Measurements from ENCODE around the gene CPZ. TPM values are rescaled to one million over a fixed set of nuclear protein-coding genes. Genes with fewer than 3 reads are reported as not detected.

CPZ gene
- total RNA-seq, 1 experiment from 2014 or later, result 26.9 TPM

DNA sequence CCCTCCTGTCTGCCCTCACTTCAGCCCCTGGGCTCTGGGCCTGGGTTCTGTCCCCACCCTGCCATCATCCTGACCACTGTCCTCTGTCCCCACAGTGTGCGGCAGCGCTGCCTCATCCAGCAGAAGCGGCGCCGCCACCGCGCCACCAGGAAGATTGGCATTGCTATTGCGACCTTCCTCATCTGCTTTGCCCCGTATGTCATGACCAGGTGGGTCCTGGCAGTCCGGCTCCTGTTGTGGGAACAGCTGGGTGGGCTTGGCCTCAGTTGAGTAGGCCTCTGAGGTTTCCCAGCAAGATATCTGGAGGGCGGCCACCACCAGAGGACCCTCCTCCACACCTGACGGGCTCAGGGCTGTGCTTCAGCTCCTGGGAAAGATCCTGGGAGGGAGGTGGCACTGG lies 10.1 kb upstream of the CPZ start:
- Mint-ChIP-seq H3K4me3 (no peak overlapping the region), H3K27me3 (ENCODE audit: low read depth) (peaks cover 48% of the 10 kb centered on the region), H3K9me3 (no peaks in the 10 kb centered on the region), H3K36me3 (no peaks in the 10 kb centered on the region), H3K27ac (no peak overlapping the region), H3K4me1 (peaks cover 29% of the 10 kb centered on the region)
- ATAC-seq, result no peak
- TF ChIP-seq, protein P1, sequence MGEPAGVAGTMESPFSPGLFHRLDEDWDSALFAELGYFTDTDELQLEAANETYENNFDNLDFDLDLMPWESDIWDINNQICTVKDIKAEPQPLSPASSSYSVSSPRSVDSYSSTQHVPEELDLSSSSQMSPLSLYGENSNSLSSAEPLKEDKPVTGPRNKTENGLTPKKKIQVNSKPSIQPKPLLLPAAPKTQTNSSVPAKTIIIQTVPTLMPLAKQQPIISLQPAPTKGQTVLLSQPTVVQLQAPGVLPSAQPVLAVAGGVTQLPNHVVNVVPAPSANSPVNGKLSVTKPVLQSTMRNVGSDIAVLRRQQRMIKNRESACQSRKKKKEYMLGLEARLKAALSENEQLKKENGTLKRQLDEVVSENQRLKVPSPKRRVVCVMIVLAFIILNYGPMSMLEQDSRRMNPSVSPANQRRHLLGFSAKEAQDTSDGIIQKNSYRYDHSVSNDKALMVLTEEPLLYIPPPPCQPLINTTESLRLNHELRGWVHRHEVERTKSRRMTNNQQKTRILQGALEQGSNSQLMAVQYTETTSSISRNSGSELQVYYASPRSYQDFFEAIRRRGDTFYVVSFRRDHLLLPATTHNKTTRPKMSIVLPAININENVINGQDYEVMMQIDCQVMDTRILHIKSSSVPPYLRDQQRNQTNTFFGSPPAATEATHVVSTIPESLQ (CRISPR knock-in tag; IDR thresholded peaks at IDR 0.05), result no peak
- TF ChIP-seq ZNF232 (CRISPR knock-in tag; IDR thresholded peaks at IDR 0.05), result no peak
- no peak for TF ChIP-seq SMAD3 (CRISPR knock-in tag; IDR thresholded peaks at IDR 0.05; ENCODE audit: borderline replicate concordance)
- TF ChIP-seq, protein P2, sequence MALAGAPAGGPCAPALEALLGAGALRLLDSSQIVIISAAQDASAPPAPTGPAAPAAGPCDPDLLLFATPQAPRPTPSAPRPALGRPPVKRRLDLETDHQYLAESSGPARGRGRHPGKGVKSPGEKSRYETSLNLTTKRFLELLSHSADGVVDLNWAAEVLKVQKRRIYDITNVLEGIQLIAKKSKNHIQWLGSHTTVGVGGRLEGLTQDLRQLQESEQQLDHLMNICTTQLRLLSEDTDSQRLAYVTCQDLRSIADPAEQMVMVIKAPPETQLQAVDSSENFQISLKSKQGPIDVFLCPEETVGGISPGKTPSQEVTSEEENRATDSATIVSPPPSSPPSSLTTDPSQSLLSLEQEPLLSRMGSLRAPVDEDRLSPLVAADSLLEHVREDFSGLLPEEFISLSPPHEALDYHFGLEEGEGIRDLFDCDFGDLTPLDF (CRISPR knock-in tag; IDR thresholded peaks at IDR 0.05), result no peak
- TF ChIP-seq SMAD4 (CRISPR knock-in tag; IDR thresholded peaks at IDR 0.05), result no peak
- ChIA-PET POLR2A (no interaction called here), CTCF (interaction anchor here (1.4 to 1.6 kb wide), 2 partner anchors 10 to 25 kb away, joined by 3 to 8 read pairs; partner anchors contain the start of gene CPZ)
- peak; percentile 6 for DNase-seq (ENCODE audit: low spot score)

DNA sequence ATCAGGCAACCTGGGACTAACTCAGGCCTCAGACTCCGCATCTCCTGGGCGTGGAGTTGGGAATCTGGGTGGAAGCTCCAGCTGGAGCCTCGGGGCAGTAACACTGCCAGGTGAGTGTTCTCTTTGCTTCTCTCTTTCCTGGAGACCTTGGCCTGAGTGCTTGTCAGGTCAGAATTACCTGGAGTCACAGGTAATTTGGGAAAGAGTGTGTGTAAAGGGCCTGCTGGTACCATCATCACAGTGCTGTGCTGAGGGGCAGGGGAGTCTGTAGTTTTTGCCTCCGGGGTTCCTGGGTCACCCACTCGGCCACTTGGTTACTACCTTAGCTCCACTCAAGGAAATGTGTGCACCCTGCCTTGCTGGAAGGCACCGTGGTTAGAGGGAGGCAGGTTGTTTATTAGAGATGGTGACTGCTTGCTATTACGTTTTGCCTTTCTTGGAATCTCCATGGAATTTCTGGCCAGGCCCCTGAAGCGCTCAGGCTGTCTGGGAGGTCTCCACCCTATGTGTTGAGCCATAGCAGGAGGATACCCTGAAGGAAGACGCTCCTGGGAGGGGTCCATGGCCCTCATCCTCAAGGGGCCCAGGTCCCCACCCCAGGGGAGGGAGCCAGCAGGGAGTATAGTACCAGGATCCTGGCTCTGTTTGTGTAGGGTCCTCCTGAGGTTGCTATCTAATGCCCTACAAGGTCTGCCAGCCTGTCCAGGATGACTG lies 9.5 kb upstream of the CPZ start:
- Mint-ChIP-seq H3K27me3 (ENCODE audit: low read depth) (peaks cover 41% of the 10 kb centered on the region), H3K4me3 (no peak overlapping the region)
- POLR2A ChIA-PET, result no interaction called here

DNA sequence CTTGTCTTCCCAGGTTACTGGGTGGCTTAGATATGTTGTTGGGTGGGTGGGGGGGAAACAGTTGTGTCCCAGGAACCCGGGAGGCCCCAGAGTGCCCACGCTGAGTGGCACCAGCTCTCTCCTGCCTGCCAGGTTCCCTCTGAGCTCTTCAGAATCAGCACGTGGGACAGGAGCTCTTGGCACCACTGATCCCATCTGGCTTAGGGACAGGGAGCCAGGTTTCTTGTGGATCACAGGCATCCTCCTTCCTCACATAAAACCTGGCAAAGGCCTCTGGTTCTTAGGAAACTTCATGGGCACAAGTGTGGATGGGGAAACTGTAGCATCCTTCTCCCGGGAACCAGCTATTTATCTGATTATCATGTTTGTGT lies 8.9 kb upstream of the CPZ start:
- DNase-seq (ENCODE audit: low spot score) (peak; percentile 3), ATAC-seq (no peak)
- Mint-ChIP-seq H3K4me1 (peaks cover 25% of the 10 kb centered on the region), H3K36me3 (no peaks in the 10 kb centered on the region), H3K4me3 (no peak overlapping the region), H3K9me3 (no peaks in the 10 kb centered on the region), H3K27ac (no peak overlapping the region), H3K27me3 (ENCODE audit: low read depth) (peaks cover 41% of the 10 kb centered on the region)
- POLR2A ChIA-PET, result no interaction called here
- CTCF ChIA-PET, result interaction anchor here (1.6 kb wide), 2 partner anchors 10 to 24 kb away, joined by 3 to 6 read pairs; no protein-coding TSS in a partner anchor
- no peak for TF ChIP-seq ESRRA (CRISPR knock-in tag; IDR thresholded peaks at IDR 0.05; ENCODE audit: borderline replicate concordance)
- TF ChIP-seq, protein P3, sequence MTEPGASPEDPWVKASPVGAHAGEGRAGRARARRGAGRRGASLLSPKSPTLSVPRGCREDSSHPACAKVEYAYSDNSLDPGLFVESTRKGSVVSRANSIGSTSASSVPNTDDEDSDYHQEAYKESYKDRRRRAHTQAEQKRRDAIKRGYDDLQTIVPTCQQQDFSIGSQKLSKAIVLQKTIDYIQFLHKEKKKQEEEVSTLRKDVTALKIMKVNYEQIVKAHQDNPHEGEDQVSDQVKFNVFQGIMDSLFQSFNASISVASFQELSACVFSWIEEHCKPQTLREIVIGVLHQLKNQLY (CRISPR knock-in tag; IDR thresholded peaks at IDR 0.05), result no peak
- no peak for TF ChIP-seq RELA (CRISPR knock-in tag; IDR thresholded peaks at IDR 0.05; ENCODE audit: borderline replicate concordance)
- TF ChIP-seq NR3C1 (CRISPR knock-in tag; conservative IDR thresholded peaks at IDR 0.05; ENCODE audit: low read depth), result no peak
- TF ChIP-seq, protein P4, sequence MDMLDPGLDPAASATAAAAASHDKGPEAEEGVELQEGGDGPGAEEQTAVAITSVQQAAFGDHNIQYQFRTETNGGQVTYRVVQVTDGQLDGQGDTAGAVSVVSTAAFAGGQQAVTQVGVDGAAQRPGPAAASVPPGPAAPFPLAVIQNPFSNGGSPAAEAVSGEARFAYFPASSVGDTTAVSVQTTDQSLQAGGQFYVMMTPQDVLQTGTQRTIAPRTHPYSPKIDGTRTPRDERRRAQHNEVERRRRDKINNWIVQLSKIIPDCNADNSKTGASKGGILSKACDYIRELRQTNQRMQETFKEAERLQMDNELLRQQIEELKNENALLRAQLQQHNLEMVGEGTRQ (CRISPR knock-in tag; IDR thresholded peaks at IDR 0.05), result no peak

More for the DNA sequence above, 9.5 kb upstream of the CPZ start:
- no peak for ATAC-seq
- CTCF ChIA-PET, result interaction anchor here (1.4 to 1.6 kb wide), 2 partner anchors 9 to 24 kb away, joined by 3 to 8 read pairs; partner anchors contain the start of gene CPZ
- Mint-ChIP-seq H3K4me1 (peaks cover 25% of the 10 kb centered on the region), H3K27ac (no peak overlapping the region), H3K36me3 (no peaks in the 10 kb centered on the region), H3K9me3 (no peaks in the 10 kb centered on the region)
- no peak for TF ChIP-seq GABPB1 (CRISPR knock-in tag; IDR thresholded peaks at IDR 0.05)
- TF ChIP-seq, protein P5, sequence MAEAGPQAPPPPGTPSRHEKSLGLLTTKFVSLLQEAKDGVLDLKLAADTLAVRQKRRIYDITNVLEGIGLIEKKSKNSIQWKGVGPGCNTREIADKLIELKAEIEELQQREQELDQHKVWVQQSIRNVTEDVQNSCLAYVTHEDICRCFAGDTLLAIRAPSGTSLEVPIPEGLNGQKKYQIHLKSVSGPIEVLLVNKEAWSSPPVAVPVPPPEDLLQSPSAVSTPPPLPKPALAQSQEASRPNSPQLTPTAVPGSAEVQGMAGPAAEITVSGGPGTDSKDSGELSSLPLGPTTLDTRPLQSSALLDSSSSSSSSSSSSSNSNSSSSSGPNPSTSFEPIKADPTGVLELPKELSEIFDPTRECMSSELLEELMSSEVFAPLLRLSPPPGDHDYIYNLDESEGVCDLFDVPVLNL (CRISPR knock-in tag; IDR thresholded peaks at IDR 0.05; ENCODE audit: borderline replicate concordance, low read depth), result no peak
- TF ChIP-seq, protein P2 (CRISPR knock-in tag; IDR thresholded peaks at IDR 0.05), result no peak
- DNase-seq (ENCODE audit: low spot score), result peak; percentile 6
